HG02970 (cell line): ENCODE data around the gene NPHP3.
"Not testable (repeated sequence)": the region's sequence is repeated elsewhere in the genome, so short reads cannot be mapped to it uniquely, and the experiment has no call there.

Experiments
- ATAC-seq: cut with Tn5 transposase; IDR thresholded peaks from one replicate; pipeline ENCODE4 v1.9.1; 2021; ENCODE audit warnings: mild to moderate bottlenecking, moderate library complexity, moderate number of reproducible peaks; ENCODE audit not compliant: unreplicated experiment, low FRiP score

The NPHP3 gene

DNA sequence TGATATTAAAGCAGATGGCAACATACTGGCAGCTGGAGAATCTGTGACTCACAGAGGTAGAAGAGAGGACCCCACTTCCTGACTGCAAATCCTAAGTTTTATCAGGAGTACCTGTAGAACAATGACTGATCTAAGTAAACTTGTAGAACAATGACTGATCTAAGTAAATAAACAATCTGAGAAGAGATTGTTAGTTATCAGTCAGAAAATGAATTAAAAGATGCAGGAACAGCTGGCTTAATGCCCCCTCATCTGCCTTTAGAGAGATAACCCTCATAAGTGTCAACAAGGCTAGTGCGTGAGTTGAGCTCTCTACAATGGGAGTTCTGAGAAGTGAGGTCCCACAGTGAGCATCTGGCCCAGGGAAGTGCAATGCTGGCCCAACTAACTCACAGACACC is 77.2 kb downstream of the NPHP3 start:
- no peak for ATAC-seq

DNA sequence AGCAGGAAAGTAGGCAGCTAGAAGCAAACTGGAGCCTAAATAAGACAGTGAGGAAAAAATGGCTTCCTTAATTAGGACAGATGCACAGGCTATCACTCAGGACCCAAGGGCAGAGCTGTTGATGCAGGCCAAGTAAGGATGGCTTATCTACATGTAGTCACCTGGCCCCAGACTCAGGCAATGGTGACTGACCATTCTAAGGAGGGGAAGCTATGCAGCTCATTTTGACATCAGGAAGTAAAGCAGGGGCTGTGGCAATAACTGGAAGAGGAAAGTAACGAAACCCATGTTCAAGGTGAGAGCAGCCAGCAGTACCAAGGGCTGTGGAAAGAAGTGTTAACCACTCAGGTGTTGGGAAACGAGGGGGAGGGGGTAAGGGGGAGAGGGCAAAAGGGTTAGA is 78.8 kb downstream of the NPHP3 start:
- no peak for ATAC-seq

DNA sequence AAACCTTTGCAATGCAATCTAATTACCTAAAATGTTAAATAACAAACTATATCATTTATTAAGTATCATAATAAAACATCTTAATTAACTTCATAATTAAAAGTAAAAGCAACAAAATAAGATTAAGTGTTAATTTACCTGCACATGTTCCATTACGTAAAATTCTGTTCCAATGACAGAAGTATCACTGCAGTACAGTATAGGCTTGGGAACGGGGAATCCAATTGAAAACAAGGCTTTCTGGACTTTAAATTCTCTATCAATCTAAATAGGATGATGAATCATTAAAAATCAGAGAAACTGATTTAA is 79.7 kb downstream of the NPHP3 start:
- no peak for ATAC-seq

DNA sequence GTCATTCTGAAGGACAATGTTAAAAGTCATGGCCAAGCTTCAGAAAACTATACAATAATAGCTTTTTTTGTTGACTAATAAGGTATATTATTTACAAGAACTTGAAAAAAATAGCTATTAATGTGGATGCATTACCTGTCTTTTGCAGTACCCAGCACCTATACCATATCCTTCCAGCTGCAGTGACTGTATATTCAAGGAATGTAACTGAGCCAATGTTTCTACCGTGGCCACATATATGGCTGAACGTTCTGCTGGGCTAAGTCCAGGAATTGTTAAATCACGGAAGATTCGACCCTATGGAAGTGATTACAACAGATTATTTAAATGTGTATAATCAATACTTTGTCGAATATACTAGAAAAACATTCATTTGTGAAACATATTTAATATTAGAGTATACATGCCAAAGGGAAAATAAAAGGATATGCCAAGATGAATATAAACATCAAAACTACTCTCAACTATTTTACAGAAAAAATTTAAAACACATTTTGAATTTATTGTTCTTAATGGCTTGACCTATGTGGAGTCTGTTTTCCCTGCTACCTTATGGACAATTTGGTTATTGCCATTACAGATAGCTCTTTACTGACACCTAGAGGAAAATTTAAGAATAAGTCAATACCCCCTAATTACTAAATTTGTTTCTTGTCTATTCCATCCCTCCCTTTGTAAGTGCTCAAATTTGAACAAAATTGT is 80.2 kb downstream of the NPHP3 start:
- ATAC-seq: no peak

DNA sequence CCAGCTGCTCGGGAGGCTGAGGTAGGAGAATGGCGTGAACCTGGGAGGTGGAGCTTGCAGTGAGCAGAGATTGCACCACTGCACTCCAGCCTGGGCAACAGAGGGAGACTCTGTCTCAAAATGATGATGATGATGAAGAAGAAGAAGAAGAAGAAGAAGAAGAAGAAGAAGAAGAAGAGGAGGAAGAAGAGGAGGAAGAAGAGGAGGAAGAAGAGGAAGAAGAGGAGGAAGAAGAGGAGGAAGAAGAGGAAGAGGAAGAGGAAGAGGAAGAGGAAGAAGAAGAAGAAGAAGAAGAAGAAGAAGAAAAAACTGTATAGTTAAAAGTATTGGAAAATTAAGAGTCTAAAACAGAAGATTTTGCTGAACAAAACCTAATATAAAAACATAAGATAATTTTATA is 80.8 kb downstream of the NPHP3 start:
- ATAC-seq: not testable (repeated sequence)

DNA sequence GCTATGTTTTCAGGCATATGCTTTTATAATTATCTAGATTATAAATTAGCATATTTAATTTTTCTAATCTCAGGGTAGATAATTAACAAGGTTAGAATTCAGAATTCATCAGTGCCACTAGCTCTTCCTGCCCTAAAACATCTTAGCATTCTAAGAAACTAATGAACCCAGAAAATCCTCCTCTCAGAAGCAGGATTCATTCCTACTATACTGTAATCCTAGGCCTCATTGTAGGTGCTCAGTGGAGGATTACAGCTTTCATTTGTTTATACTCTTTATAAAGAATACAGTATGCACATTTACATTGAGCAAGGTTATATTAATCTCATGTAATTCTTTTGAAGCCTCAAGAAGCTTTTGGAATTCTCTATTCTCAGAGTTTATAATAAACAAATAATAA is 83.5 kb downstream of the NPHP3 start:
- no peak for ATAC-seq

DNA sequence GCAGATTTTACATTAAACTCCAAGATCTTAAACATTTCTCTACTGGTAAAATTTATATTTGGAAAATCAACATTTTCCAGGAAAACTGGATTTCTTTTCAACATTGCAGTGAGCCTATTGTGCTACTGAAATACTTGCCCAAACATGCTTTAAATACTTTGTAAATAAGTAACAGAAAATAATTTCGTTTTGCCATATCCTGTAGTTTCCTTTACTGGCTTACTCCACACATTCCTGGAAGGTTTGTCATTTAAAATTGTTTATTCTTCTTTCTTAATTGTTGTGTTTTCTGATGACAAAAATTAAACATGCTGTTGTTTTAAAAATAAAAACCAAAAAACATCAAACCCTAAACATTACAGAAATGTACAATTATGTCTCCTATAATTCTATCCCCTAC is 84.6 kb downstream of the NPHP3 start:
- no peak for ATAC-seq

DNA sequence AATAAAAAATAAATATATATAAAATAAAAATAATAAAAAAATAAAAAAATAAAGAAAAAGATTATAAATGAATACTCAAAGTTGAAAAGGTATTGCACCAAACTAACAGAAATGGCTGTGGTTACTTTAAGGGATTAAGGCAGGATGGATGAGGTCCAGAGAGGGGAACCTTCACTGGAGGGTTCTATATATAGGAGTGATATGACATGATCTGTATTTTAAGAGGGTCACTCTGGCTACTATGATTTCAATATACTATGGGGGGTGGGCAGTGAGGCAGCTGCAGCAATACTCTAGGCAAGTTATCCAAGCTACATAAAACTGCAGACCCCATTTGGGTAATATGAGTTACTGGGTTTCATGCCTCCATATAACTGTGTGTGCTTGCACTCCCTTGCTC is 87.2 kb downstream of the NPHP3 start:
- ATAC-seq: no peak
